GM23338 (cell line): ENCODE data around the gene BMPR1B.

Experiments
- CREB1 ChIP-seq: fragments of 250-450 bp; sonication (Bioruptor Pico); IDR thresholded peaks from 2 replicates; pipeline ENCODE4 v1.5.0; 2020; ENCODE audit warnings: low read depth, mild to moderate bottlenecking, moderate library complexity
- CTCF ChIP-seq, 2 experiments: fragments of 200-600 bp in 1 of 2; sonication (generic) in 1 of 2; conservative IDR thresholded peaks; 2 replicates each; pipeline versions ENCODE4 v1.5.1 to v1.6.1; 2016 to 2017; ENCODE audit warnings: antibody characterized with exemption in 2 of 2, low read depth in 2 of 2, mild to moderate bottlenecking in 2 of 2, moderate library complexity in 1 of 2
- ETS1 ChIP-seq: IDR thresholded peaks from 2 replicates; pipeline ENCODE4 v1.6.1; 2016; ENCODE audit warnings: antibody characterized with exemption
- EZH2 ChIP-seq: fragments of 200-600 bp; sonication (generic); IDR thresholded peaks from one replicate; pipeline ENCODE4 v1.8.0; 2017; ENCODE audit warnings: antibody characterized with exemption, mild to moderate bottlenecking, low read depth; ENCODE audit not compliant: unreplicated experiment
- EZH2phosphoT487 ChIP-seq: fragments of 200-600 bp; sonication (generic); IDR thresholded peaks from one replicate; pipeline ENCODE4 v1.8.1; 2018; ENCODE audit warnings: antibody characterized with exemption; ENCODE audit not compliant: unreplicated experiment
- JUNB ChIP-seq: IDR thresholded peaks from one replicate; pipeline ENCODE4 v1.6.1; 2016; ENCODE audit warnings: antibody characterized with exemption; ENCODE audit not compliant: unreplicated experiment
- NANOG ChIP-seq: IDR thresholded peaks from 2 replicates; pipeline ENCODE4 v1.6.1; 2016; ENCODE audit warnings: antibody characterized with exemption, borderline replicate concordance
- POLR2AphosphoS5 ChIP-seq: IDR thresholded peaks from 2 replicates; pipeline ENCODE4 v1.6.1; 2016; ENCODE audit warnings: antibody characterized with exemption, low read depth
- REST ChIP-seq: IDR thresholded peaks from one replicate; pipeline ENCODE4 v1.6.1; 2018; ENCODE audit warnings: antibody characterized with exemption; ENCODE audit not compliant: unreplicated experiment
- STAT1 ChIP-seq: IDR thresholded peaks from one replicate; pipeline ENCODE4 v1.6.1; 2016; ENCODE audit warnings: antibody characterized with exemption; ENCODE audit not compliant: unreplicated experiment

GRCh38 chr4:95193391-95194224 is 435.9 kb downstream of the BMPR1B start:
- TF ChIP-seq CTCF (conservative IDR thresholded peaks at IDR 0.05; ENCODE audit: low read depth in 2 of 2) (no peak), POLR2AphosphoS5 (no peak), STAT1 (no peak), EZH2 (no peak), EZH2phosphoT487 (no peak), REST (no peak), CREB1 (CRISPR knock-in tag) (no peak), ETS1 (no peak), NANOG (no peak), JUNB (no peak)
